ENCODE data around the gene THBS3. TPM values are rescaled to one million over a fixed set of nuclear protein-coding genes. Genes with fewer than 3 reads are reported as not detected.

Gene THBS3
- total RNA-seq, 1 donor from 2014 or later = 28.0 TPM

GRCh38 chr1:155183775-155184221 is 23.9 kb downstream of the THBS3 start:
- Mint-ChIP-seq H3K4me3 (no peak overlapping the region), H3K9me3 (no peaks in the 10 kb centered on the region), H3K4me1 (ENCODE audit: unreplicated experiment) (peaks cover 9% of the 10 kb centered on the region), H3K27me3 (no peaks in the 10 kb centered on the region), H3K36me3 (no peaks in the 10 kb centered on the region), H3K27ac (no peak overlapping the region)
- no peak for TF ChIP-seq CTCF (conservative IDR thresholded peaks at IDR 0.05)
- DNase-seq (ENCODE audit: extremely low spot score, unreplicated experiment) = no peak

- DNase-seq (ENCODE audit: extremely low spot score, unreplicated experiment) = no peak
- Mint-ChIP-seq H3K27ac (no peak overlapping the region), H3K4me3 (no peak overlapping the region), H3K4me1 (ENCODE audit: unreplicated experiment) (peaks cover 4% of the 10 kb centered on the region), H3K27me3 (no peaks in the 10 kb centered on the region), H3K9me3 (no peaks in the 10 kb centered on the region), H3K36me3 (no peaks in the 10 kb centered on the region)
- no peak for TF ChIP-seq CTCF (conservative IDR thresholded peaks at IDR 0.05)
Measured at GRCh38 chr1:155182052-155182550, 25.6 kb downstream of the THBS3 start.

- Mint-ChIP-seq H3K4me3 (no peak overlapping the region), H3K27ac (no peak overlapping the region), H3K36me3 (no peaks in the 10 kb centered on the region)
Measured at GRCh38 chr1:155181371-155182051, 26.2 kb downstream of the THBS3 start.

GRCh38 chr1:155179112-155180031 is 28.3 kb downstream of the THBS3 start:
- no peak for TF ChIP-seq CTCF (conservative IDR thresholded peaks at IDR 0.05)
- Mint-ChIP-seq H3K9me3 (no peaks in the 10 kb centered on the region), H3K4me1 (ENCODE audit: unreplicated experiment) (peaks cover 7% of the 10 kb centered on the region), H3K36me3 (no peaks in the 10 kb centered on the region), H3K4me3 (no peak overlapping the region), H3K27me3 (no peaks in the 10 kb centered on the region), H3K27ac (no peak overlapping the region)
- no peak for DNase-seq (ENCODE audit: extremely low spot score, unreplicated experiment)

More at GRCh38 chr1:155181371-155182051, 26.2 kb downstream of the THBS3 start:
- TF ChIP-seq CTCF (conservative IDR thresholded peaks at IDR 0.05) = no peak
- Mint-ChIP-seq H3K4me1 (ENCODE audit: unreplicated experiment) (peaks cover 7% of the 10 kb centered on the region), H3K27me3 (no peaks in the 10 kb centered on the region), H3K9me3 (no peaks in the 10 kb centered on the region)
- DNase-seq (ENCODE audit: extremely low spot score, unreplicated experiment) = no peak

- TF ChIP-seq CTCF (conservative IDR thresholded peaks at IDR 0.05) = no peak
- H3K4me3 Mint-ChIP-seq = no peak overlapping the region
- H3K9me3 Mint-ChIP-seq = no peaks in the 10 kb centered on the region
- DNase-seq (ENCODE audit: extremely low spot score, unreplicated experiment) = no peak
- peaks cover 7% of the 10 kb centered on the region for H3K4me1 Mint-ChIP-seq (ENCODE audit: unreplicated experiment)
- H3K27ac Mint-ChIP-seq = no peak overlapping the region
- no peaks in the 10 kb centered on the region for H3K27me3 Mint-ChIP-seq
- no peaks in the 10 kb centered on the region for H3K36me3 Mint-ChIP-seq
Measured at GRCh38 chr1:155178441-155179111, 29.1 kb downstream of the THBS3 start.

All from type B pancreatic cell (in vitro differentiated cells).